NAMALWA (cell line): ENCODE measurements around the gene EGR2.
"Not testable (repeated sequence)": the region's sequence is repeated elsewhere in the genome, so short reads cannot be mapped to it uniquely, and the experiment has no call there.

Experiments used
- DNase-seq: peaks from one replicate; pipeline ENCODE4 v3.0.0-alpha.2; 2015; ENCODE audit warnings: low spot score

Gene EGR2

DNA sequence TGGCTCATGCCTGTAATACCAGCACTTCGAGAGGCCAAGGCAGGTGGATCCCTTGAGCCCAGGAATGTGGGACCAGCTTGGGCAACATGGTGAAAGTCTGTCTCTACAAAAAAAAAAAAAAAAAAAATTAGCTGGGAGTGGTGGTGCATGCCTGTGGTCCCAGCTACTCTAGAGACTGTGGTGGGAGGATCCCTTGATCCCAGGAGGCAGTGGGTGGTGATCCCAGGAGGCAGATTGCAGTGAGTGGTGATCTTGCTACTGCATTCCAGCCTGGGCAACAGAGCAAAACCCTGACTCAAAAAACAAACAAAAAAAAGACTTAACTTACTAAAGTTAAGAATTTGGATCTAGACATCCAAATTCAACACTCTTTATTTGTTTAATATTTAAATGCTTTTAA is 21.9 kb downstream of the EGR2 start:
- DNase-seq = no peak

DNA sequence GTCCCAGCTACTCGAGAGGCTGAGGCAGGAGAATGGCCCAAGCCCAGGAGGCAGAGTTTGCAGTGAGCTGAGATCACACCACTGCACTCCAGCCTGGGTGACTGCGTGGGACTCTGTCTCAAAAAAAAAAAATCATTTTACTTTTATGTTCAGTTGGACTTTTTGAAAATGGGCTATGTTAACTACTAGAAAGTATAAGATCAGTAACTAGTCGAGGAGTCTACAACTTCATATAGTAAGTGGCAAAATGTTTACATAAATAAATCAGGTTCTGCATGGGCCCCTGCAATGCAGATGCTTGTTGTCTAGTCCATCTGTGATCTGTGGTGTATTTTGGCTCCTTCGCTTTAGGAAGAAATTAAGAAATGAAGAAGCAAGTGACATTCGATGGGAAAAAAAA is 23.9 kb downstream of the EGR2 start:
- DNase-seq = no peak

DNA sequence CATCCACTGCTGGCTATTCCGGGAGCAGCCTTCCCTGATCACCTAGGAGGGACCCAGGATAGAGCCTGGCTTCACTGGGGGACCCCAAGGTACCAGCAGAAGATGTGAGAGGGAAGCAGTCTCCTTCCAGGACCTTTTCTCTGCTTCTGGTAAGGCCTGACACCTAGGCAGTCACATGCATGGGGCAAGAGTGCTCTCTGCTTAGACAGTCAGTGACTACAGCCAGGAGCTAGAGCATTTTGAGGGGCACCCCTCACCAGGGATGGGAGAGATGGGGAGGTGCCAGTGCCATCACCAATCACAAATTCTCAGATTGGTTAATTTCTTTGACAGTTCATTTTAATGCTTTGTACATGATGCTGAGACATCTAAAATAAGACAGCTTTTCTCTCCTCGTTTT is 25.6 kb downstream of the EGR2 start:
- DNase-seq = no peak

DNA sequence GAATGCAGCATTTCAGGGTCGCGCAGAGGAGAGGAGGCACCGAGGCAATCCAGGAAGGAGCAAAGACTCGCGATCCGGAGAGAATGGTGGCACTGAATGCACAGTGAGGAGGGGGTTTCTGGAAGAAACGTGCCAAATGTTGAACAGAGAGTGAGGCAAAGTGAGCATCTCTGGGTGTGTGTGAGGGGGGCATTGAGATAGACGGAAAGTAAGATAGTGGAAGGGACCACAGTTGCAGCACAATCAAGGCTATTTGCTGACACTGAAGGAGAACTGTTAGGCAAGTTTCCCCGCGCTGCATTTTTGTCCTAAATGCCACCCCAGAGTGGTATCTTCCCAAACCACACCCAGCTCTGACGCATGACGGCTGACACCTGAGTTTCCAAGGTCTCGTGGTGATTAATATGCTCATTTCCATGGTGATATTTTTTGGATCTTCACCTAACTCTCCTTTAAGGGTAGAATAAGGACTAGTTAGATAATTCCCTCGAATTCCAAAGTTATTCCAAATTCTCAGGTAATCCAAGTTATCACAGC is 26.1 kb downstream of the EGR2 start:
- DNase-seq = no peak

DNA sequence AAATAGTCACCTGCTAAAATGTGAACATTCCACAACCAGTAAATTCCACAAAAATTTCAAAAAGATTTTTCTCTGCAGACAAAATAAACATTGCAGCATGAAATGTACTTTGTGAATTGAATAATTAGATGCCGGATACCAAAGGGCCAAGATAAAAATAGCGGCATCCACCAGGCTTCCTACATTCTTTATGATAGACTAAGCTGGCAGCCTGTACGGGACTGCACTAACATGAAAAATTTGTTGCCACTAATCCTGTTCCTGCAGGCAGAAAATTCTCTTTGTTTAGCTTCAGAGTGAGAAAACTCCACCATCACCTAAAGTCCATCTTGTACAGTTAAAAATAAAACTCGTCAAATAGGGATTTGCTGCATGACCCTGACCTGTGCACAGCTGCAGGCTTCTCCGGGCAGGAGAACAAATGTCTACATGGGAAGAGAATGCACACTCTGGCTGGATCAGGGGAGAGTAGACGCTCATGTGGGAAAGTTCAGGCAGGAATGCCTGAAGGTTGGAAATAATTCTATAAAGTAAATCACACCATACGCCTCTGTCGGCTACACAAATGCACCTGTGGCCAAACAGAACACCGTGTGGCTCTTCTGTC is 27.2 kb downstream of the EGR2 start:
- no peak for DNase-seq

DNA sequence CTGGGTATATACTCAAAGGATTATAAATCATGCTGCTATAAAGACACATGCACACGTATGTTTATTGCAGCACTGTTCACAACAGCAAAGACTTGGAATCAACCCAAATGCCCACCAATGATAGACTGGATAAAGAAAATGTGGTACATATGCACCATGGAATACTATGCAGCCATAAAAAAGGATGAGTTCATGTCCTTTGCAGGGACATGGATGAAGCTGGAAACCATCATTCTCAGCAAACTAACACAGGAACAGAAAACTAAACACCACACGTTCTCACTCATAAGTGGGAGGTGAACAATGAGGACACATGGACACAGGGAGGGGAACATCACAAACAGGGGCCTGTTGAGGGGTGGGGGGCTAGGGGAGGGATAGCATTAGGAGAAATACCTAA is 27.9 kb downstream of the EGR2 start:
- DNase-seq = not testable (repeated sequence)

DNA sequence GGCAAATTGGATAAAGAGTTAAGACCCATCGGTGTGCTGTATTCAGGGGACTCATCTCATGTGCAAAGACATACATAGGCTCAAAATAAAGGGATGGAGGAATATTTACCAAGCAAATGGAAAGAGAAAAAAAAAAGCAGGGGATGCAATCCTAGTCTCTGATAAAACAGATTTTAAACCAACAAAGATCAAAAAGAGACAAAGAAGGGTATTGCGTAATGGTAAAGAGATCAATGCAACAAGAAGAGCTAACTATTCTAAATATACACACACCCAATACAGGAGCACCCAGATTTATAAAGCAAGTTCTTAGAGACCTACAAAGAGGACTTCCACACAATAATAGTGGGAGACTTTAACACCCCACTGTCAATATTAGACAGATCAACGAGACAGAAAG is 31.6 kb downstream of the EGR2 start:
- not testable (repeated sequence) for DNase-seq

DNA sequence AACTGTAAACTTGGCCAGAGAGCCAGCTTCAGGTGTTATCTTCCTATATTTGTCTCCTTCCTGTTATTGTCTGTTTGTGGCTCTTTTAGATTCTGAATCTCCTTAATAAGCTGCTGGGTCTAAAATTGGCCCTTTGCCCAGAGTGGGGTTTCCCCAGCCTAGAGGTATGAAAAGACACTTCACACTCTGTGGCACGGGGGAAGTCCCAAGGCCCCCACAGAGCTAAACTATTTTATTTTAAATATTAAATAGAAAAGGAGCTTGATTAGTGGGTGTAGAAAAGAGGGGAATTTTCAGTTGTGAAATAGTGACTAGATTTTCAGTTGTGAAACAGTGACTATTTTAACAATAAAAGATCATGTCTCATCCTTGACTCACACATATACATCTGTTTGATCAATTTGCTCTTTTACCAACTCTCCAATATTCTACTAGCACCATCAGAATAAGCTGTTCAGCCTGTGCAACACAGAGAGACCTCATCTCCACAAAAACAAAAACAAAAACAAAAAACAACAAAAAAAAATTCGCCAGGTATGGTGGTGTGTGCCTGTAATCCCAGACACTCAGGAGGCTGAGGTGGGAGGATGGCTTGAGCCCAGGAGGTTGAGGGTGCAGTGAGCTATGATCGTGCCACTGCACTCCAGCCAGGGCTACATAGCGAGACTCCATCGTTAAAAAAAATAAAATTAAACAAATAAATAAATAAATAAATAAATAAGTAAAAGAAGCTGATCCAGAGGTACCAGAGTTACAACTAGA is 36.5 kb downstream of the EGR2 start:
- DNase-seq = peak; percentile 85

DNA sequence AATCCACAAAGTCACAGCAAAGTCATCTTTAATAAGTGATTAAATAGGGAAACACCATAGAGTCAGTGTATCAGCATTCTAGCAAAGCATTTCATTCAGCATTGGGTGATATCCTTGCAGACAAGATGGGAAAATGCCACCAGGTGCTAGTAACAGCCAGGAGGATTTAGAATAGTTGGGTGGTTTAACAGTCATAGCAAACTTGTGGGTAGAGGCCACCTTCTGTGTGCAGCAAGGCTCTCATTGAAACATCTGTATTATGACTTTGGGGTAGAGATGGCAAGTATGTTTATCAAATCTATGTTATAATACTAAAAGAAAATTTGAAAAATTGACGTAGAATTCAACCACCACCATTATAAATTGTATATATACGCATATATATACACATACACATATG is 38.0 kb downstream of the EGR2 start:
- DNase-seq = peak; percentile 9

DNA sequence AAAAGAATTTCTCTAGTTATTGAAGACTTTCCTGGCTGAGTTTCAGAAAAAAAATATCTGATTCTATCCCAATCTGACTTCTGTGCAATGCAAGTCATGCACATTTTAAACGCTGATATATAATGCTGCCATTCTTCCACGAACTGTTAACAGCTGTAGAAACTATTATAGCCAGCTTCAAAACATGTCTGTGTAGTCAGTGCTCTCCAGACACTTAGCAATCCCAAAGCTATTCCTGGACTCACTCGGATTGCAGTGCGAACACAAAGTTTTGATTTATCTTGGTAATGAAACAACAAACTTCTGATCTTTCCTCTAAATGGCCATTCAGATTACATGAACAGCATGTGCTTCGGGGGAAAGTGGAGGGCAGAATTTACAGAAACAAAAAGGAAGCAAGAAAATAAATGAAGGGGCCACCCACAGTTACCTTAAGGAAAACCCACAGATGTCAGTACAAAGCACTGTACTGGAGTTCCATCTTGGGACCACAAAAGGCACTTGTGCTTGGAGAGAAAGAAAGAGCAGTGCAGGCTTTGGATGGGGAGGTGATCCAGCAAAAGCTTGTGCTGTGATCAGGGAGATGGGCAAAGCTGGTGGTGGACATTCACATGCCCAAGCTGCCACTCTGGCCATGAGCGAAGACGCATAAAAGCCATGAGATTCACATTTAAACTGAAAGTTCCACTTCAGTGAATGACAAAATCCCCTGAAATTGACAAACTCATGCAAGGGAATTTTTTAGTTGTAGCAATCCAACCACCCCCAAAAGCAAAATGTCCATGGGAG is 43.8 kb downstream of the EGR2 start:
- no peak for DNase-seq

DNA sequence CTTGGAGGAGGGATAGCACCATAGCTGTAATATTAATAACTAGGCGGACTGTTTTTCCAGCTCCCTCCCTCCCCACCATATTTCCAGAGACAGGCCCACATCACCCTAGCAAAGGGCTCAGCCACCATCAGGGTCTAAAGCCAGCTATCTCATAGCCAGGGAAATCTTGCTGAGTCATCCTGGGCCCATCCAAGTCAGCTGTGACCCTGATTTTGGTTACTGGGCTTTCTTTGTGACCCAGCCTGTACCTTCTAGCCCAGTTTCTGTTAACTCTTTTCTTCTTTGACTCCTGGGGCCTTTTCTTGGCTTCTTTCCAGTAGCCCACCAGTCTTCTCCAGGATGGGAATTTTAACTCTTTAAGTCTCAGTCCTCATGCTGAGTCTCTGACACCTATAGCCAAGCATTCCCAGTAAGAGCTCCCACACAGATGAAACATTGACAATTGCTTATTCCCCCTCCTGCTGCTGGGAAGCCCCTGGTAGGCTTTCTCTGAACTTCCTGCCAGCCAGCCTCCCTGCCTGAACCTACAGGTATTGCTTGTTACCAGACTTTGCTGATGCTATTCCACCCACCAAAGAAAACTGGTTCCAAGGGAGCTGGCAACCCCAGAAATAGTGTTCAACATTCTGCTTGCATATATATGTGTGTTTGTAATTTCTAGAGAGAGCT is 46.5 kb downstream of the EGR2 start:
- no peak for DNase-seq

DNA sequence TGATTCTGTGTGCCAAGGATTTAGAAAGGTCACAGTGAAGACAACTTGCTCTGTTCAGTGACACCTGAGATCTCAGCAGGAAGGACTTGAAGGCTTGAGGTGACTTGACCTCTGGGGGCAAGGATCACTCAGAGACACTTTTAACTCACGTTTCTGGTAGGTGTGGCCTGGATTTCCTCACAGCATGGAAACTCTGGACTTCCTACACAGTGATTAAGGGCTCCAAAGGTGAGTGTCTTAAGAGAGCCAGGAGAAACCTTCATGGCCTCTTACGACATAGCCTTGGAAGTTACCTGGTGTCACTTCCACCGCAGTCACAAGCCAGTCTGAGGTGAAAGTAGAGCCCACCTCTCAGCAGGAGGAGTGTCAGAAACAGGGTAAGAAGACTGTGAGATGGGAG is 49.8 kb downstream of the EGR2 start:
- no peak for DNase-seq

DNA sequence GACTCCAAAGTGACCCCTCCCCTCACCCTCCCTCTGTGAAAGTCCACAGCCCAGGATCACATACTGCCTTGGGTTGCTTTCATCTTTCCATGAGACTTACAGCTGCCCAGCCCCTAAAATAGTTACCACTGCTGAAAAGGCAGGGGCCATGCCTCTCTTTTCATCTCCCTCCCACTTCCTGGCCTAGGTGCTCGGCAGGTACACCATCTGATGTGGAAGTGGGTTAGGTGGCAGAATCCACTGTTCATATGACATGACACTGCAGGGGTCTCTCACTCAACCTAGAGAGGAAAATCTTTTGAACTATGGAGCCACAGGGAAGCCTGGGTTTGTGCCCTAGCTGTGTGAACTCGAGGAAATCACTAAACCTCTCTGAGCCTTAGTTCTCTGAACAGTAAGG is 50.4 kb downstream of the EGR2 start:
- DNase-seq = no peak

DNA sequence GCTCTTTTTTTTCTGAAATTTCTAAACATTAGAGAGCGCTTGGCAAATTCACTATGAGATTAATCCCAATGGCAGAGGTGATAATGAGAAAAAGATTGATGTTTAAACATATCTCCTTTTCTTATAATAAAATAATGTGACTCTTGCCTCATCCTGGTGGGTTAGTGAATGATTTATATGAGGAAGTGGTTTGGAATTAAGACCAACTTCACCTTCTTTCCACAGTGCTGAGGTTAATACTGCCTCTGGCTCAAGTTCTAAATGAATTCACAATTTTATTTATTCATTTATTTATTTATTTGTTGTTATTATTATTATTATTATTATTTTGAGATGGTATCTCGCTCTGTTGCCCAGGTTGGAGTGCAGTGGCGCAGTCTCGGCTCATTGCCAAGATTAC is 52.2 kb downstream of the EGR2 start:
- DNase-seq = no peak

DNA sequence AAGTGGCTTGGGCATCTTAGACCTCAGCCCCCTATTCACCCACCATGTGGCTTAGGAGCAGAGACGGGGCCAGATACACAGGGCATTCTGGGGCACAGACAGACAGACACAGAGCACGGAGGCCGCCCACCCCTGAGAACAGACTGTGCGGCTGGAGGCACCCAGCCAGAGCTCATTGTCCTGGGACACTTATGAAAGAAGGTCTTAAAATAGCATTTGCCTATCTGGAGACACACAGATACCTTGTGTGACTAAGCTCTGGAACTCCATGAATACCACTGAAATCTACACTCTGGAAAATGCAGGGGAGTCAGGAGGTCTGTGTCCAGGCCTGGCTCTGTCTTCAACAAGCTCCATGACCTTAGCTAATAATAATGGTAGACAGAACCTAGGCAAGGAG is 53.0 kb downstream of the EGR2 start:
- DNase-seq = no peak
